NCI-H1930 (cell line): ENCODE measurements around the gene HSDL2.
"Not testable (repeated sequence)": the region's sequence is repeated elsewhere in the genome, so short reads cannot be mapped to it uniquely, and the experiment has no call there.

Experiments used
- DNase-seq, 2 experiments: peaks; one replicate each; lab custom pipeline; 2025; lab: John Stamatoyannopoulos, UW

The HSDL2 gene

DNA sequence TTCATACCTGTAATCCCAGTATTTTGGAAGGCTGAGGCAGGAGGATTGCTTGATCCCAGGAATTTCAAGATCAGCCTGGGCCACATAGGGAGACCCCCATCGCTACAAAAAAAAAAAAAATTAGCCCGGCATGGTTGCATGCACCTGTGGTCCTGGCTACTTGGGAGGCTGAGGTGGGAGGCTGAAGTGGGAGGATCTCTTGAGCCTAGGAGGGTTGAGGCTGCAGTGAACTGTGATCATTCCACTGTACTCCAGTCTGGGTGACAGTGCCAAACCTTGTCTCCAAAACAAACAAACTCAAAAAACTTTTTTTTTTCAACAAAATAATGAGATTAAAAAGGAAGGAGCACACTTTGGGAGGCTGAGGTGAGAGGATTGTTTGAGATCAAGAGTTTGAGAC, 120.9 kb downstream of the HSDL2 start:
- no peak for DNase-seq

DNA sequence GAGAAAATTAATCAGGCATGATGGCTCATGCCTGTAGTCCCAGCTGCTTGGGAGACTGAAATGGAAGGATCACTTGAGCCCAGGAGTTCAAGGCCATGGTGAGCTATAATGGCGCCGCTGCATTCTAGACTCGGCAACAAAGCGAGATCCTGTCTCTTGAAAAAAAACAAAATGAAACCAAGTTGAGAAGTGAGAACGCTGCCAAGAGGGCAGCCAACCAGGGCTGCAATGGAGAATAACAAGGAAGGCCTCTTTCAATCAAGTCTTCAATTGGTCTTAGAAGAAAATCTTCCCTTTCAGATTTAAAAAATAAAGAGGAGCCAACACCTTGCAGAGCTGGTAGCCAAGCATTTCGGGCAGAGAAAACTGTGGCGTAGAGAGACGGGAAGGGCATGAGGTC, 121.4 kb downstream of the HSDL2 start:
- no peak for DNase-seq

DNA sequence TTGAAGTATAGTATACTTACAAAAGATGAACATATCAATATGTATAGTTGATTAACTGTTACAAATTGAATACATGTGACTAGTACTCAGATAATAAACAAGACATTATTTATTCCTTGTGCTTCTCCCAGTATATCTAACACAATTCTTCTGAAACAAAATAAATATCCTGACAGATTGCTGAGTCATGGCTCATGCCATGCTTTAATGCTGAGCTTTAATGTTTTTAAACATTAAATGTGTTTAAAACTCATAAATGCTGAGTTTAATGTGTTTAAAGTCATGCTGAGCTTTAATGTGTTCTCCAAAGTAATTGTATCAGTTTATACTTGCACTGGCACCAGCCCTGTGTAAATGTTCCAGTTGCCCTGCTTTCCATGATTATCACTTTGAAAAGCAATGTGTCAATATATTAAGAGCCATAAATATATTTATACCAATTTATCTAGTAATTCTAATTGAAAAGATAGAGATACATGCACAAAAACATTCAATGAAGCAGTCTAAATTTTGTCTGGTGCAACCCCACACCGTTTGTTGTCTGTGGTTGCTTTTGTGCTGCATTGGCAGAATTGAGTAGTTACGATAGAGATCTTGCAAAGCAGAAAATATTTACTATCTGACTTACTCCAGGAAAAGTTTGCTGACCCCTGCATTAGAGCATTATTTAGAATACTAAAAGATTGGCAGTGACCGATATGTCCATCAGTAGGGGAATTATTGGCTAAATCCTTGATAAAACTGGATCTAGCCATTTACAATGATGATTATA, 122.5 kb downstream of the HSDL2 start:
- no peak for DNase-seq

DNA sequence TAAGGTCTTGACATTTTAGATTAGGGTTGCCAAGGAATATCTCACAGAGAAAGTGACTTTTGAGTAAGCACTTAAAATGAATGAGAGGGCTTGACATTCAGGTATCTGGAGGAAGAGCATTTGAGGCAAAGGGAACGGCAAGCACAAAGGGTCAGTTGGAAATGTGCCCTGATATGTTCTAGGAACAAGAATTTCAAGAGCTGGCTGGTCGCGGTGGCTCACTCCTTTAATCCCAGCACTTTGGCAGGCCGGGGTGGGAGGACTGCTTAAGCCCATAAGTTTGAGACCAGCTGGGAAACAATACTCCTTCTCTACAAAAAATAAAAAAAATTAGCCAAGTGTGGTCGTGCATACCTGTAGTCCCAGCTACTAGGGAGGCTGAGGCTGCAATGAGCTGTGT, 123.3 kb downstream of the HSDL2 start:
- DNase-seq = no peak

DNA sequence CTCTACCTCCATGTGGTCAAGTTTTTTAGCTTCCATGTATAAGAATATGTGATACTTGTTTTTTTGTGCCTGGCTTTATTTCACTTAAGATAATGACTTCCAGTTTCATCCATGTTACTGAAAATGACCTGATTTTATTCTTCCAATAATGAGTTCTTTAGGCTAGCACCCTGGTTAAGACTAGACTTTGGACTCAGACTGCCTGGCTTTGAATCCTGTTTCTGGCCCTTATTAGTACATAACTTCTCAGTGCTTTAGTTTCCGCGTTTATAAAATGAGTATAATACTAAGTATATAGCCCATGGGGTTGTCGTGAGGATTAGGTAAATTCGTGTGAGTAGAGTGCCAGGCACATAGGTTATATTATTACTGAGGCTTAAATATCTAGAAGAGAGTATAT, 125.2 kb downstream of the HSDL2 start:
- DNase-seq = no peak

DNA sequence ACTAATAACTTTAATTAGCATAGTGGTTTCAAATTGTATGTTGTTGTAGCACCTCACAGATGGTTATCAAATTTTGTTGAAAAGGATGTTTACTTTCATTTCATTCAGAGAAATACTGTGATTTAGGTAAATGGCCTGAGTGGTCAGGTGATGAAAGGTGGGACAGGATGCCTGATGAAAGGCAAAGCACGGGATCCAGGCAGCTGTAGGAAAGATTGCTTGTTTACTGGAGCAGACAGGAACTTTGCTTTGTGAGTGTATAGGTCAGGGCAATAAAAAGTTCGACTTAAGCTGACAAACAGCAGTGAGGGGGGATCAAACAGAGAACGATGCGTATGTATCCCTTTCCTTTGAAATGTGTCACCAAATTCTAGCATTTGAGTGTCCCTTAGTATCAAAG, 125.7 kb downstream of the HSDL2 start:
- no peak for DNase-seq

DNA sequence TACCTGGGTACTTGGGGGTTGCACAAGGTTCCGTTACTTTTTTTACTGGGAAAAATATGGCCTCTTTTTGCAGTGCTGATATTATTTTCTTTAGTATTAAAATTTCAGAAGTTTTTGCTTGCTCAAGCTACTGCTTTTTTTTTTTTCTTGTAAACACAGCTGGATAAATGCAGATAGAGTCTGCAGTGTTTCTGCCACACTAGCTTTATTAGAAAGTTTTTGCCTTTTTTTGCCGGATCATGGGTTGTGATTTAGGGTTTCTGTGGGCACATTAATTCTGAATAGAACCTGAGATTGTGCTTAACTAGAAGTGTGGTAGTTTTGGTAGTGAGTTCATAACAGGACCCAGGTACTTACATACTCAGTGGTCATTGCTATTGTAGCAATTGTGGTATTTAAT, 126.7 kb downstream of the HSDL2 start:
- no peak for DNase-seq

DNA sequence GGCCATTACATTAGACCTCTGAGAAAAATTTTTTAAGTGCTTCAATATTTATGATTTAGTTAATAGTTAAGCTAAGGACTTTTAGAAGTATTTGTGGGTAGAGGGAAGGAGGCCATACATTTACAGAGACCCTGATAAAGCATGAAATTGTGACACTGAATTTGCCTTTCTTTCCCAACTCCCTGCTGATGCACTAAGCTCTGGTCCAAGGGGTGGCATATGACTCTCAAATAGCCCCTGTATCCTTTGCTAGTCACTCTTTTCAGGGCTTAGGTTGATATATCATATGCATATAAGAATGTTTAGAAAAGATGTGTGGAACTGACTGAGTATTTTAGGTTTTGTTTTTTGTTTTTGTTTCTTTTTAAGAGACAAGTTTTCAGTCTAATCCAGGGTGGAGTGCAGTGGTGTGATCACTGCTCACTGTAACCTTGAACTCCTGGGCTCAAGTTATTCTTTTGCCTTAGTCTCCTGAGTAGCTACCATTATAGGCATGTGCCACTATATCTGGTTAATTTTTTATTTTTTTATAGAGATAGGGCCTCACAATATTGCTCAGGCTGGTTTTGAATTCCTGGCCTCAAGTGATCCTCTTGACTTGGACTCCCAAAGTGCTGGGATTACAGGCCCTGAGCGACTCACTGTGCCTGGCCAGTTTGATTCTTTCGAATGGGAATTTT, 127.2 kb downstream of the HSDL2 start:
- DNase-seq = no peak

DNA sequence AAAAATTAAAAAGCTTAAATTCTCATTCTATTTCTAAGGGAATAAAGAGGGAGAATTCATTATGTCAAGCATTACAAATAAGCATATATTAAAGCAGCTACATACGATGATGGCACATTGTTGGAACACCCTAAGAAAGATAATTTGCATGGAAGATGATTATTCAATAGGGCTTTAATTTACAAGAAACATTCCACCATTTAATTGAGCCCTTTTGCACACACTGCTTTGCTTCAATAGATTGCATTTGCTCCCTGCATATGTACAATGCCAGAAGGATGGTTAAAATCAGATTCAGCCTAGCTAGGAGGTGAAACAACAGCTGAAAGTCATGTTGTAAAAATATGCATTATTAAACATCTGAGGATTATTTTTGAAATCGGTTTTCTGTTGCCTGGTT, 128.5 kb downstream of the HSDL2 start:
- no peak for DNase-seq

DNA sequence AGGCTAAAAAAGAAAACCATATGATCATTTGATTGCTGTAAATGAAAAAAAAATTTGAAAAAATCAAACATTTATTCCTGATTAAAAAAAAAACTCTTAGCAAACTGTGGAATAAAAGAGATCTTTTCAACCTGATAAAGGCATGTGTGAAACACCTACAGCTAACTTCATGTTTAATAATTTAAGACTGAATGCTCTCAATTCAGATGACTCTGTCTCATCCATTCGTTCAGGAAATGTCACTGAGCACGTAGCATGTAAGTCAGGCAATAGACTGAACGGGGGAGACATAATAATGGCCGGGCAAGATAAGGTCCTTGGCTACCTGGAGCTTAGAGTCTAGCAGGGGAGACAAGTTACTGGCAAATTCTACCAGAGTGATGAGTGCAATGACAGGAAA, 132.5 kb downstream of the HSDL2 start:
- DNase-seq = not testable (repeated sequence)

DNA sequence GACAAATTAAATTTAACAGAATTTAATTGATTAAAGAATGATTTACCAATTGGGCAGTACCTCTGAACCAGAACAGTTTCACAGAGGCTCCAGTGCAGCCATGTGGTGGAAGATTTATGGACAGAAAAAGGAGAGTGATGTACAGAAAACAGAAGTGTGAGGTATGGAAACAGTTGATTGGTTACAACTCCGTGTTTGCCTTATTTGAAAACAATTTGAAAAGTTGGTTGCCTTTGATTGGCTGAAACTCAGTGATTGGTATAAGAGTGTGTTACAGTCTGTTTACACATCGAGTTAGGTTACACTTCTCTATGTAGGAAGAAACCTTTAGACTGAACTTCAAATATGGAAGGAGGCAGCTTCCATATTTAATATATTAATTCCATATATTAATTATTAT, 136.9 kb downstream of the HSDL2 start:
- DNase-seq = no peak

DNA sequence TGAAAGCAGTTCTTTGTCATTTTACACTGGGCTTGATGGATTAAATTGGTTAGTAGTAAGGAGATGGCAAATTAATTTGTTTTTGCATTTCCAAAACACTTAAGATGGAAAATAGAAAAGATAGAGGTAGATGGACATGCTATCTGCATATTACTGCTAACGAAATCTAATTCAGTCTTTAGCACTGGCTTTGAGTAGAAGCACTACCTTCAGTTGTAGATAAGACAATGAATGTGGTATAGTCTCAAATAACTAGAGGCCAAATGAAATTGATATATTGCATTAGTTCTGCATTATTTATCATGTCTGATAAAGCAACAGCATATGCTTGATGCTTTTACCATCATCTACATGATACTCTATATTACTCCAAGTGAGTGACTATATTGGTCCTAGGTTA, 140.2 kb downstream of the HSDL2 start:
- no peak for DNase-seq

DNA sequence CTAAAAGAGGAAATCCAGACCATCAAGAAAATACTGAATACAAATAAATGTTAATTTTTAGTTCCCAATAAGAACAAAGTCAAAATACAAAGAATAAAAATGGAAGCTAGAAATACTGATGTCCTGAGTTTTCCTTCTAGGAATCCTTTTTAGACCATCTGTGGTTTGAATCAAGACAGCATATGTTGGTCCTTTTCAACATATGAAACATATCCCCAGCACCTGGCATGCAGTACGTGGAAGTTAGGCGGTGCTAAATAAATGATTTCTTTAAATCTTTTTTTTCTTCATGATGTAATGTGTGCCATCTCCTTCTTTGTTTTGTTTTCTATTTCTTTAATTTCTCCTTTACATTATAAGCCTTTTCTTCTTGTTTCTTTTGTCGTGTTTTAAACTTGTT, 140.7 kb downstream of the HSDL2 start:
- no peak for DNase-seq
